ENCODE results near the gene CFAP74. TPM values are rescaled to one million over a fixed set of nuclear protein-coding genes. Genes with fewer than 3 reads are reported as not detected.

Gene CFAP74
- total and polyA plus RNA-seq, 2 of the 13 experiments (the other 11 are each of a cell fraction or from before 2014, with no cell fraction given): 0.27 to 0.62 TPM

GRCh38 chr1:1920608-1921458, 82.8 kb downstream of the CFAP74 start (continued):
- no peak for TF ChIP-seq KIAA2018 (CRISPR knock-in tag; IDR thresholded peaks at IDR 0.05; ENCODE audit: borderline replicate concordance)
- TF ChIP-seq YY1 (IDR thresholded peaks at IDR 0.05; ENCODE audit: insufficient read depth, insufficient replicate concordance, low read depth, low read length): peak; percentile 36
- TF ChIP-seq ZNF7 (CRISPR knock-in tag; IDR thresholded peaks at IDR 0.05): no peak
- TF ChIP-seq ZNF207 (IDR thresholded peaks at IDR 0.05; ENCODE audit: borderline replicate concordance): no peak
- TF ChIP-seq HNF4G (IDR thresholded peaks at IDR 0.05; ENCODE audit: borderline replicate concordance, low read depth, low read length): no peak
- no peak for TF ChIP-seq HNF4G (CRISPR knock-in tag; IDR thresholded peaks at IDR 0.05; ENCODE audit: borderline replicate concordance, low read depth)
- TF ChIP-seq, protein P1, sequence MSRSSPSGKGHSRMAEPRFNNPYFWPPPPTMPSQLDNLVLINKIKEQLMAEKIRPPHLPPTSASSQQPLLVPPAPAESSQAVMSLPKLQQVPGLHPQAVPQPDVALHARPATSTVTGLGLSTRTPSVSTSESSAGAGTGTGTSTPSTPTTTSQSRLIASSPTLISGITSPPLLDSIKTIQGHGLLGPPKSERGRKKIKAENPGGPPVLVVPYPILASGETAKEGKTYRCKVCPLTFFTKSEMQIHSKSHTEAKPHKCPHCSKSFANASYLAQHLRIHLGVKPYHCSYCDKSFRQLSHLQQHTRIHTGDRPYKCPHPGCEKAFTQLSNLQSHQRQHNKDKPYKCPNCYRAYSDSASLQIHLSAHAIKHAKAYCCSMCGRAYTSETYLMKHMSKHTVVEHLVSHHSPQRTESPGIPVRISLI (CRISPR knock-in tag; IDR thresholded peaks at IDR 0.05; ENCODE audit: borderline replicate concordance): no peak
- TF ChIP-seq ELF4 (CRISPR knock-in tag; IDR thresholded peaks at IDR 0.05; ENCODE audit: borderline replicate concordance): no peak
- TF ChIP-seq SCMH1 (CRISPR knock-in tag; IDR thresholded peaks at IDR 0.05; ENCODE audit: borderline replicate concordance): no peak
- TF ChIP-seq, protein P2, sequence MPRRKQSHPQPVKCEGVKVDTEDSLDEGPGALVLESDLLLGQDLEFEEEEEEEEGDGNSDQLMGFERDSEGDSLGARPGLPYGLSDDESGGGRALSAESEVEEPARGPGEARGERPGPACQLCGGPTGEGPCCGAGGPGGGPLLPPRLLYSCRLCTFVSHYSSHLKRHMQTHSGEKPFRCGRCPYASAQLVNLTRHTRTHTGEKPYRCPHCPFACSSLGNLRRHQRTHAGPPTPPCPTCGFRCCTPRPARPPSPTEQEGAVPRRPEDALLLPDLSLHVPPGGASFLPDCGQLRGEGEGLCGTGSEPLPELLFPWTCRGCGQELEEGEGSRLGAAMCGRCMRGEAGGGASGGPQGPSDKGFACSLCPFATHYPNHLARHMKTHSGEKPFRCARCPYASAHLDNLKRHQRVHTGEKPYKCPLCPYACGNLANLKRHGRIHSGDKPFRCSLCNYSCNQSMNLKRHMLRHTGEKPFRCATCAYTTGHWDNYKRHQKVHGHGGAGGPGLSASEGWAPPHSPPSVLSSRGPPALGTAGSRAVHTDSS (CRISPR knock-in tag; conservative IDR thresholded peaks at IDR 0.05): no peak
- TF ChIP-seq ZSCAN21 (CRISPR knock-in tag; IDR thresholded peaks at IDR 0.05; ENCODE audit: borderline replicate concordance): no peak; the same call in 1 of the 2 replicates
- TF ChIP-seq, protein P3, sequence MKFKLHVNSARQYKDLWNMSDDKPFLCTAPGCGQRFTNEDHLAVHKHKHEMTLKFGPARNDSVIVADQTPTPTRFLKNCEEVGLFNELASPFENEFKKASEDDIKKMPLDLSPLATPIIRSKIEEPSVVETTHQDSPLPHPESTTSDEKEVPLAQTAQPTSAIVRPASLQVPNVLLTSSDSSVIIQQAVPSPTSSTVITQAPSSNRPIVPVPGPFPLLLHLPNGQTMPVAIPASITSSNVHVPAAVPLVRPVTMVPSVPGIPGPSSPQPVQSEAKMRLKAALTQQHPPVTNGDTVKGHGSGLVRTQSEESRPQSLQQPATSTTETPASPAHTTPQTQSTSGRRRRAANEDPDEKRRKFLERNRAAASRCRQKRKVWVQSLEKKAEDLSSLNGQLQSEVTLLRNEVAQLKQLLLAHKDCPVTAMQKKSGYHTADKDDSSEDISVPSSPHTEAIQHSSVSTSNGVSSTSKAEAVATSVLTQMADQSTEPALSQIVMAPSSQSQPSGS (CRISPR knock-in tag; IDR thresholded peaks at IDR 0.05): peak; percentile 38; the same call in 1 of the 2 replicates
- TF ChIP-seq ZMYM4 (CRISPR knock-in tag; IDR thresholded peaks at IDR 0.05): peak; percentile 44; the same call in 1 of the 2 replicates
- no peak for TF ChIP-seq NCOA2 (CRISPR knock-in tag; IDR thresholded peaks at IDR 0.05)
- TF ChIP-seq TBP (CRISPR knock-in tag; IDR thresholded peaks at IDR 0.05): no peak
- TF ChIP-seq MEF2D (CRISPR knock-in tag; IDR thresholded peaks at IDR 0.05): no peak

Measured in HepG2 (cell line).